ENCODE data around the gene GABPA. TPM values are rescaled to one million over a fixed set of nuclear protein-coding genes. Genes with fewer than 3 reads are reported as not detected.
"Not testable (repeated sequence)": the region's sequence is repeated elsewhere in the genome, so short reads cannot be mapped to it uniquely, and the experiment has no call there.

Gene GABPA
- total and polyA plus RNA-seq, 9 of the 15 experiments (the other 6 are each of a cell fraction or from before 2014, with no cell fraction given): 8.9 to 35.7 (median 22.8) TPM

DNA sequence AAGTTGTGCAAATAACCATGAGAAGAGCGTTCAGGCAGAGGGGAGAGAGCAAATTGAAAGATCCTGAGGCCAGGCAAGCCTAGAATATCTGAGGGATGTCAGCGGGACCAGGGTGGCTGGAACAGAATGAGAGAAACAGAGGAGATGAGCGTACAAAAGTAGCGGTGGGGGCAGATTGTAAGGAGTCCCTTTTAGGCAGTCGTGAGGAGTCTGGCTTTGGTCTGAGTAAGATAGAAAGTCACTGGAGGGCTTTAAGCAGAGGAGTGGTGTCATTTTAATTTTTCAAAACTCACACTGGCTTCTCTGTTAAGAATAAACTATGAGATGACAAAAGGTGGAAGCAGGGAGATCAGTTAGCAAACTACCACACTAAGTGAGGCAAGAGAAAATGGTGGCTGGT is 24.2 kb upstream of the GABPA start:
- Histone ChIP-seq H3K4me3 (no peak overlapping the region), H3K9ac (ENCODE audit: insufficient read depth in 1 of 2, low read depth in 2 of 2, low read length in 2 of 2) (no peak overlapping the region), H3K79me2 (ENCODE audit: control insufficient read depth, insufficient read depth, low read length) (no peaks in the 10 kb centered on the region), H2AFZ (ENCODE audit: low read depth, low read length) (no peak overlapping the region), H3K27me3 (ENCODE audit: control insufficient read depth in 2 of 2, insufficient read depth in 2 of 2, low read length in 2 of 2) (no peaks in the 10 kb centered on the region), H3K4me1 (replicated peaks in 1 of 2; ENCODE audit: control insufficient read depth in 2 of 2, insufficient read depth in 2 of 2, low read length in 2 of 2) (no peaks in the 10 kb centered on the region; a peak in 1 of 5 replicates), H3K27ac (ENCODE audit: extremely low read depth, low read depth, low read length) (no peak overlapping the region), H4K20me1 (replicated peaks; ENCODE audit: control insufficient read depth, insufficient read depth, low read length) (no peaks in the 10 kb centered on the region), H3K4me2 (ENCODE audit: insufficient read depth, low read length) (no peak overlapping the region), H3K9me3 (replicated peaks; ENCODE audit: control insufficient read depth, insufficient read depth, low read depth, low read length) (no peaks in the 10 kb centered on the region), H3K36me3 (ENCODE audit: control insufficient read depth, insufficient read depth, low read length) (no peaks in the 10 kb centered on the region; the same call in 2 of the 3 replicates), H3K9me1 (ENCODE audit: control insufficient read depth, insufficient read depth, low read length) (no peaks in the 10 kb centered on the region)
- ChIA-PET CTCF (ENCODE audit: low intra/inter-chr PET ratio) (no interaction called here), POLR2A (interaction anchor here (0.6 kb wide), 2 partner anchors 14 to 339 kb away, joined by 3 to 4 read pairs; no protein-coding TSS in a partner anchor)
- FAIRE-seq (no peak), DNase-seq (ENCODE audit: extremely low read depth in 1 of 4, low spot score in 3 of 4) (no peak), ATAC-seq (no peak; the same call in 2 of the 3 replicates)
- intact Hi-C loops (cut with micrococcal nuclease): no loop called here
- in situ Hi-C loops (cut with MboI): no loop called here
- no TSS peak for BruUV-seq (replicated peaks)
- TF ChIP-seq NCOR1 (IDR thresholded peaks at IDR 0.05) (no peak), TCF7L2 (IDR thresholded peaks at IDR 0.05; ENCODE audit: low read depth, low read length) (no peak), HDGF (IDR thresholded peaks at IDR 0.05) (no peak), TEAD2 (tag; IDR thresholded peaks at IDR 0.05) (no peak), JUNB (CRISPR knock-in tag; conservative IDR thresholded peaks at IDR 0.05) (no peak), MITF (IDR thresholded peaks at IDR 0.05) (no peak), CHD4 (IDR thresholded peaks at IDR 0.05; ENCODE audit: insufficient read depth, insufficient replicate concordance, low read depth, low read length, poor library complexity, severe bottlenecking) (no peak), ZNF140 (CRISPR knock-in tag; IDR thresholded peaks at IDR 0.05) (no peak), FOXJ3 (CRISPR knock-in tag; IDR thresholded peaks at IDR 0.05) (no peak), TSC22D4 (tag; IDR thresholded peaks at IDR 0.05) (no peak), PYGO2 (tag; IDR thresholded peaks at IDR 0.05) (no peak), ATF3 (IDR thresholded peaks at IDR 0.05) (no peak), ATF3 (CRISPR knock-in tag; conservative IDR thresholded peaks at IDR 0.05) (no peak)
- TF ChIP-seq, protein P1, sequence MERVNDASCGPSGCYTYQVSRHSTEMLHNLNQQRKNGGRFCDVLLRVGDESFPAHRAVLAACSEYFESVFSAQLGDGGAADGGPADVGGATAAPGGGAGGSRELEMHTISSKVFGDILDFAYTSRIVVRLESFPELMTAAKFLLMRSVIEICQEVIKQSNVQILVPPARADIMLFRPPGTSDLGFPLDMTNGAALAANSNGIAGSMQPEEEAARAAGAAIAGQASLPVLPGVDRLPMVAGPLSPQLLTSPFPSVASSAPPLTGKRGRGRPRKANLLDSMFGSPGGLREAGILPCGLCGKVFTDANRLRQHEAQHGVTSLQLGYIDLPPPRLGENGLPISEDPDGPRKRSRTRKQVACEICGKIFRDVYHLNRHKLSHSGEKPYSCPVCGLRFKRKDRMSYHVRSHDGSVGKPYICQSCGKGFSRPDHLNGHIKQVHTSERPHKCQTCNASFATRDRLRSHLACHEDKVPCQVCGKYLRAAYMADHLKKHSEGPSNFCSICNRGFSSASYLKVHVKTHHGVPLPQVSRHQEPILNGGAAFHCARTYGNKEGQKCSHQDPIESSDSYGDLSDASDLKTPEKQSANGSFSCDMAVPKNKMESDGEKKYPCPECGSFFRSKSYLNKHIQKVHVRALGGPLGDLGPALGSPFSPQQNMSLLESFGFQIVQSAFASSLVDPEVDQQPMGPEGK (CRISPR knock-in tag; IDR thresholded peaks at IDR 0.05; ENCODE audit: borderline replicate concordance): no peak
- 47% methylated on average over 5 of the region's 5 CpGs for WGBS (ENCODE audit: insufficient coverage, low coverage, missing lambda C conversion rate)

DNA sequence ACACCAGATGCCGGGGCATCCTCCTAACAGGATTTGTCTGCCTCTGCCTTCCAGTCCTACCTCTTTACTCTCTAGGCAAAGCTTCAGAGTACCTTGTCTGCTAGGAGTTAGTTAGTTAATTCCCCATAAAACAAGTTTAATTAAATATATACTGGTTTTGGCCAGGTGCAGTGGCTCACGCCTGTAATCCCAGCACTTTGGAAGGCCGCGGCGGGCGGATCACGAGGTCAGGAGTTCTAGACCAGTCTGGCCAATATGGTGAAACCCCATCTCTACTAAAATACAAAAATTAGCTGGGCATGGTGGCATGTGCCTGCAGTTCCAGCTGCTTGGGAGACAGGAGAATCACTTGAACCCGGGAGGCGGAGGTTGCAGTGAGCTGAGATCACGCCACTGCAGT is 20.7 kb upstream of the GABPA start:
- H3K27me3 ChIP-seq (ENCODE audit: control insufficient read depth in 2 of 2, insufficient read depth in 2 of 2, low read length in 2 of 2); FAIRE-seq; H3K4me2 ChIP-seq (ENCODE audit: insufficient read depth, low read length); H3K9me3 ChIP-seq (replicated peaks; ENCODE audit: control insufficient read depth, insufficient read depth, low read depth, low read length); POLR2A ChIA-PET; H3K4me1 ChIP-seq (replicated peaks in 1 of 2; ENCODE audit: control insufficient read depth in 2 of 2, insufficient read depth in 2 of 2, low read length in 2 of 2); CTCF ChIA-PET (ENCODE audit: low intra/inter-chr PET ratio); DNase-seq (ENCODE audit: extremely low read depth in 1 of 4, low spot score in 3 of 4); H3K27ac ChIP-seq (ENCODE audit: extremely low read depth, low read depth, low read length); BruUV-seq (replicated peaks); H2AFZ ChIP-seq (ENCODE audit: low read depth, low read length); intact Hi-C loops (cut with micrococcal nuclease); ATAC-seq; H3K4me3 ChIP-seq; H3K9ac ChIP-seq (ENCODE audit: insufficient read depth in 1 of 2, low read depth in 2 of 2, low read length in 2 of 2); H3K79me2 ChIP-seq (ENCODE audit: control insufficient read depth, insufficient read depth, low read length); H3K36me3 ChIP-seq (ENCODE audit: control insufficient read depth, insufficient read depth, low read length); in situ Hi-C loops (cut with MboI); H4K20me1 ChIP-seq (replicated peaks; ENCODE audit: control insufficient read depth, insufficient read depth, low read length); H3K9me1 ChIP-seq (ENCODE audit: control insufficient read depth, insufficient read depth, low read length): not testable (repeated sequence)
- 86% methylated on average over 8 of the region's 10 CpGs for WGBS (ENCODE audit: insufficient coverage, low coverage, missing lambda C conversion rate)
